ENCODE data around the gene MED26. TPM values are rescaled to one million over a fixed set of nuclear protein-coding genes. Genes with fewer than 3 reads are reported as not detected.
A peak's percentile ranks its signal among the peaks of the same experiment; 100 is the strongest.

Gene MED26
- total RNA-seq, 1 donor from 2014 or later = 13.3 TPM

GRCh38 chr19:16605115-16605514 is 22.9 kb downstream of the MED26 start:
- Mint-ChIP-seq H3K36me3 (no peaks in the 10 kb centered on the region), H3K27me3 (ENCODE audit: low read depth) (no peaks in the 10 kb centered on the region), H3K4me3 (no peak overlapping the region), H3K4me1 (peaks cover 14% of the 10 kb centered on the region), H3K27ac (peak overlapping the region; percentile 21), H3K9me3 (no peaks in the 10 kb centered on the region)
- no peak for TF ChIP-seq CTCF (IDR thresholded peaks at IDR 0.05; ENCODE audit: unreplicated experiment)
- no peak for DNase-seq (ENCODE audit: low spot score in 2 of 2, unreplicated experiment in 2 of 2)

GRCh38 chr19:16604615-16605014 is 23.4 kb downstream of the MED26 start:
- H3K36me3 Mint-ChIP-seq = no peaks in the 10 kb centered on the region
- H3K4me1 Mint-ChIP-seq = peaks cover 14% of the 10 kb centered on the region
- no peak for TF ChIP-seq CTCF (IDR thresholded peaks at IDR 0.05; ENCODE audit: unreplicated experiment)
- no peaks in the 10 kb centered on the region for H3K27me3 Mint-ChIP-seq (ENCODE audit: low read depth)
- H3K27ac Mint-ChIP-seq = no peak overlapping the region
- no peak overlapping the region for H3K4me3 Mint-ChIP-seq
- no peak for DNase-seq (ENCODE audit: low spot score in 2 of 2, unreplicated experiment in 2 of 2)
- no peaks in the 10 kb centered on the region for H3K9me3 Mint-ChIP-seq

GRCh38 chr19:16603090-16603489 is 24.9 kb downstream of the MED26 start:
- H3K36me3 Mint-ChIP-seq = no peaks in the 10 kb centered on the region
- no peak overlapping the region for H3K4me3 Mint-ChIP-seq
- peaks cover 13% of the 10 kb centered on the region for H3K4me1 Mint-ChIP-seq
- DNase-seq (ENCODE audit: low spot score in 2 of 2, unreplicated experiment in 2 of 2) = no peak
- H3K27ac Mint-ChIP-seq = no peak overlapping the region
- H3K27me3 Mint-ChIP-seq (ENCODE audit: low read depth) = no peaks in the 10 kb centered on the region
- TF ChIP-seq CTCF (IDR thresholded peaks at IDR 0.05; ENCODE audit: unreplicated experiment) = no peak
- no peaks in the 10 kb centered on the region for H3K9me3 Mint-ChIP-seq

GRCh38 chr19:16601378-16602052 is 26.5 kb downstream of the MED26 start:
- Mint-ChIP-seq H3K9me3 (no peaks in the 10 kb centered on the region), H3K27me3 (ENCODE audit: low read depth) (no peaks in the 10 kb centered on the region), H3K36me3 (no peaks in the 10 kb centered on the region), H3K4me3 (no peak overlapping the region), H3K4me1 (peaks cover 13% of the 10 kb centered on the region), H3K27ac (no peak overlapping the region)
- no peak for DNase-seq (ENCODE audit: low spot score in 2 of 2, unreplicated experiment in 2 of 2)
- TF ChIP-seq CTCF (IDR thresholded peaks at IDR 0.05; ENCODE audit: unreplicated experiment) = no peak

- Mint-ChIP-seq H3K4me3 (no peak overlapping the region), H3K27ac (no peak overlapping the region), H3K27me3 (ENCODE audit: low read depth) (no peaks in the 10 kb centered on the region), H3K36me3 (no peaks in the 10 kb centered on the region), H3K9me3 (no peaks in the 10 kb centered on the region), H3K4me1 (peaks cover 11% of the 10 kb centered on the region)
- DNase-seq (ENCODE audit: low spot score in 2 of 2, unreplicated experiment in 2 of 2) = no peak
- no peak for TF ChIP-seq CTCF (IDR thresholded peaks at IDR 0.05; ENCODE audit: unreplicated experiment)
Observed at GRCh38 chr19:16600824-16601223, 27.2 kb downstream of the MED26 start.

All from mesothelial cell of epicardium (in vitro differentiated cells).